Cardiac fibroblast (primary cell): Measurements from ENCODE around the gene RITA1.

Experiments
- DNase-seq, 2 donors: peaks; one replicate each; pipeline versions ENCODE4 v3.0.0 to v3.0.0-alpha.2; 2010; ENCODE audit warnings: low read depth in 2 of 2
- H3K4me3 ChIP-seq, 2 donors: replicated peaks in 1 of 2; 1 replicate in 1 of 2; 2 replicates in 1 of 2; pipeline ENCODE4 v1.5.1; 2011; ENCODE audit warnings: low read depth in 2 of 2, low read length in 2 of 2, mild to moderate bottlenecking in 2 of 2, moderate library complexity in 1 of 2
- CTCF ChIP-seq: IDR thresholded peaks from one replicate; pipeline ENCODE4 v1.5.1; 2011; ENCODE audit warnings: low read depth, mild to moderate bottlenecking, low read length, inconsistent platforms

The RITA1 gene

GRCh38 chr12:113186666-113187325 lies 1.3 kb downstream of the RITA1 start:
- no peak for DNase-seq
- TF ChIP-seq CTCF = no peak
- peak overlapping the region; percentile 75 to 83 for H3K4me3 ChIP-seq

GRCh38 chr12:113189361-113189760 lies 3.8 kb downstream of the RITA1 start:
- DNase-seq = no peak
- no peak overlapping the region for H3K4me3 ChIP-seq
- TF ChIP-seq CTCF = no peak

DNA sequence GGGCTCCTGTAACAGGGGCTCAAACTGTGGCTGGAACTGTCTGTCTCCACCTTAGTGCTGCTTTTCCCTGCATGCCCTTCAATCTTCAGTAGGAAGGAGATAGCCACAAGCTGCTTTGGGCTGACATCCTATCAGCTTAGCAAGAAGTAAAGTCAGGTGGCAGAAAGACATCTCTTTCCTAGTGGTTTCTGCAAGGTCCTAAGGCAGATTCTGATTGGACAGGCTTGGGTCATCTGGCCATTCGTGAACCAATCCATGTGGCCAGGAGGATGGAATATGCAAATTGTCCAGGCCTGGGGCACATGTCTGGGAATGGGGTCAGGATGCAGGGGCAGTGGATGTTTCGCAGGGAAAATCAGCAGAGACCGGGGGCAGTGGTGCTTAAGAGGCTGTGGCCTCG lies 5.2 kb downstream of the RITA1 start:
- peak; percentile 39 to 49 for DNase-seq
- H3K4me3 ChIP-seq = no peak overlapping the region
- TF ChIP-seq CTCF = no peak

DNA sequence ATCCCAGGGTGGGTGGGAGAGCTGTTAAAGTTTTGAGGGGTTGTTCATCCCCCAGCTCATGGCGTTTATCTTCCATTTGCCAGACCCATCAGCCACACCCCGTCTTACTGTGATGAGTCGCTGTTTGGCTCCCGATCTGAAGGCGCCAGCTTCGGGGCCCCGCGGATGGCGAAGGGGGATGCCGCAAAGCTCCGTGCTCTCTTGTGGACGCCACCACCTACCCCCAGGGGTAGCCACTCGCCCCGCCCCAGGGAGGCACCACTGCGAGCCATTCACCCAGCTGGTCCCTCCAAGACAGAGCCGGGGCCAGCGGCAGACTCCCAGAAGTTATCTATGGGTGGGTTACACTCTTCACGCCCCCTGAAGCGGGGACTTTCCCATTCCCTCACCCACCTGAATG lies 5.7 kb downstream of the RITA1 start:
- no peak for TF ChIP-seq CTCF
- DNase-seq = no peak
- no peak overlapping the region for H3K4me3 ChIP-seq

DNA sequence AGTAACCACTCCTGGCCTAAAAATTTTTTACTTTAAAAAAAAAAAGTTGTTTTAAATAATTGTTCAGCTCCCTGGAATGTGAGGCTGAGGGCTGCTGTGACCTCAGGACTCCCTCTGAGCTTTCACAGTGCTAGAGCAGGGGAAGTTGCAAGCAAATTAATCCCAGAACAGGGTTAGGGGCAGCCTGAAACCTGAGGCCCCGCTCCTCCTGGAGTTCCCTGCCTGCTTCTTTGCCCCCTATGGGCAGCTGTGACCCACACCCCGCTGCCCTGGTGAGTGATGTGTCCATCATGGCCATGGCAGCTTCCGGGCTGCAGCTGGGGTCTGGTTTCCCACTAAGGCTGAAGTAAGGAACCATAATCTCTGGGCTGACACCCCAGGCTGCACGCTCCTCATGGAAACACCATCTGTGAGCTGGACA lies 9.5 kb downstream of the RITA1 start:
- TF ChIP-seq CTCF = no peak
- no peak overlapping the region for H3K4me3 ChIP-seq
- DNase-seq = peak; percentile 61 to 69

GRCh38 chr12:113195598-113195997 lies 10.1 kb downstream of the RITA1 start:
- TF ChIP-seq CTCF = no peak
- no peak for DNase-seq
- H3K4me3 ChIP-seq = no peak overlapping the region

DNA sequence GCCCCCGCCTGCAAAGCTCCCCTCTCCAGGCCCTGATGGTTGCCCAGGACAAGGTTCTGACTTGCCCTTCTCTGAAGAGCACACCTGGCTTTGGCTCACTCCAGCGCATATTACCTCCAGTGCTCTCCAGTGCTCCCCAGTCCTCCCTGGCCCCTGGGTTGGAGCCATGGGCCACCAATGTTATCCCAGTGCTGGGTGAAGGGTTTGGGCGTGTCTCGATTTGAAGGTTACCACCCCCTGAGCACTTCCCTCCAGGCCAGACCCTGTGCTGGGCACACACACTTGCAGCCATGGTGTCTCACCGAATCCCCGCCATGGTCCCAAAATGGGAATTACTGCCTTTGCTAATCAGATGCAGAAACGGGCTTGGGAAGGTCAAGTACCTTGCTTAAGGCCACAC lies 11.1 kb downstream of the RITA1 start:
- H3K4me3 ChIP-seq = no peak overlapping the region
- TF ChIP-seq CTCF = no peak
- DNase-seq = no peak
